Lung (tissue), 12 donors: ENCODE measurements around the gene PHACTR3. TPM values are rescaled to one million over a fixed set of nuclear protein-coding genes. Genes with fewer than 3 reads are reported as not detected.

Source experiments
- ATAC-seq: fragments of 200-7000 bp; cut with Tn5 transposase; one replicate; pipeline ENCODE4 v1.9.1; 2020; ENCODE audit warnings: moderate number of reproducible peaks; ENCODE audit not compliant: insufficient read depth, low FRiP score
- DNase-seq, 3 donors: peaks; one replicate each; pipeline ENCODE4 v3.0.0-alpha.2; 2013 to 2017
- H3K27ac ChIP-seq, 2 donors: one replicate each; pipeline ENCODE4 v1.5.1; 2013; ENCODE audit warnings: mild to moderate bottlenecking in 2 of 2, moderate library complexity in 2 of 2, control low read depth in 1 of 2, inconsistent platforms in 1 of 2, low read depth in 1 of 2, low read length in 1 of 2
- H3K27me3 ChIP-seq, 3 donors: one replicate each; pipeline ENCODE4 v1.5.1; 2013; ENCODE audit warnings: low read length in 2 of 3; ENCODE audit not compliant: control insufficient read depth in 3 of 3, insufficient read depth in 3 of 3
- H3K36me3 ChIP-seq, 4 donors: one replicate each; pipeline ENCODE4 v1.5.1; 2013; ENCODE audit warnings: low read length in 4 of 4, mild to moderate bottlenecking in 1 of 4, moderate library complexity in 1 of 4; ENCODE audit not compliant: control insufficient read depth in 4 of 4, insufficient read depth in 4 of 4
- H3K4me1 ChIP-seq, 5 donors: one replicate each; pipeline ENCODE4 v1.5.1; 2013; ENCODE audit warnings: low read length in 5 of 5, mild to moderate bottlenecking in 2 of 5, moderate library complexity in 1 of 5; ENCODE audit not compliant: control insufficient read depth in 5 of 5, insufficient read depth in 5 of 5
- H3K4me3 ChIP-seq: one replicate; pipeline ENCODE4 v1.5.1; 2013; ENCODE audit warnings: mild to moderate bottlenecking, control low read depth, moderate library complexity
- H3K9ac ChIP-seq, 2 donors: one replicate each; pipeline ENCODE4 v1.5.1; 2013; ENCODE audit warnings: low read length in 2 of 2, control low read depth in 1 of 2; ENCODE audit not compliant: insufficient read depth in 1 of 2
- H3K9me3 ChIP-seq, 4 donors: one replicate each; pipeline ENCODE4 v1.5.1; 2013; ENCODE audit warnings: low read length in 3 of 4, mild to moderate bottlenecking in 1 of 4, moderate library complexity in 1 of 4; ENCODE audit not compliant: control insufficient read depth in 4 of 4, insufficient read depth in 3 of 4
- CTCF ChIP-seq: IDR thresholded peaks from 2 replicates; pipeline ENCODE4 v1.5.1; 2012; ENCODE audit warnings: mild to moderate bottlenecking; ENCODE audit errors: control extremely low read depth, extremely low read depth
- WGBS, 2 donors: extraction: QIAGEN DNeasy Blood & Tissue Kit; methylation state at CpG; one replicate each; pipeline ENCODE4 v1.1.7; 2013; 5-methylcytosine and 5-hydroxymethylcytosine counted together
- polyA plus RNA-seq, 2 donors: library from polyadenylated mRNA; stranded (reverse); fragments of 200-250 nt; gene quantifications; one replicate each; pipeline ENCODE4 v1.2.1, GENCODE V29; 2013
- total RNA-seq, 2 donors: library from RNA; depleted of rRNA in 1 of 2; stranded (reverse); fragments of >200 nt in 1 of 2; gene quantifications; one replicate each; pipeline ENCODE4 v1.2.1, GENCODE V29; 2014 to 2021
- donor health status: control.
- donor health status: control.
- donor health status: Bipolar disorder and iron deficiency.
- donor health status: healthy.
- donor health status: DM: yes; HTN: yes; CAD: no.

Gene PHACTR3
- total and polyA plus RNA-seq, 4 donors: 3.8 to 12.0 (median 5.9) TPM

- 58 to 65% methylated on average over 5 of the region's 5 CpGs for WGBS, 2 donors
- ATAC-seq: no peak
- no peak for DNase-seq
- Histone ChIP-seq H3K27me3 (peaks cover 0 to 18% (median 8%) of the 10 kb centered on the region in 3 donors), H3K4me3 (no peak overlapping the region), H3K9ac (no peak overlapping the region), H3K9me3 (no peaks in the 10 kb centered on the region), H3K36me3 (no peaks in the 10 kb centered on the region), H3K27ac (no peak overlapping the region), H3K4me1 (no peaks in the 10 kb centered on the region)
- TF ChIP-seq CTCF: no peak
Observed at GRCh38 chr20:59696476-59696875, 92.1 kb downstream of the PHACTR3 start.

DNA sequence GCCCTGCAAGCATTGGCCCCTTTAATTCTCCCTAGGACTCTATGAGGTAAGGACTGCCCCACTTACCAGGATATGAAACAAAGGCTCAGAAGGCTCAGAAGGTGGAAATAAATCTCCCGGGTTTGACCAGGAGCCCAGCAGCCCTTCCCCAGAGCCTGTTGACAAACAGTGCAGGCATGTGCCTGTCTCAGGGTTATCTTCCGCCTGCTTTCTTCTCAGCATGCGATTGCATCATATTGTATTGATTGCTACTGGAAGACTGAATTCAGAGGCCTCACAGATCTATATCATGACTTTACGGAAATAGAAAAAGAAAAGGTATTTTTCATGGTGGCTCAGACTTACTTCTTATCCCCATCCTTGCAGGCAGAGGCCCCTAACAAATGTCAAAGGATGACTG, 92.7 kb downstream of the PHACTR3 start:
- Histone ChIP-seq H3K9me3 (no peaks in the 10 kb centered on the region), H3K27ac (no peak overlapping the region), H3K4me1 (no peaks in the 10 kb centered on the region), H3K36me3 (no peaks in the 10 kb centered on the region), H3K9ac (no peak overlapping the region), H3K27me3 (peaks cover 0 to 21% (median 5%) of the 10 kb centered on the region in 3 donors), H3K4me3 (no peak overlapping the region)
- 71 to 85% methylated on average over 4 of the region's 4 CpGs for WGBS, 2 donors
- no peak for TF ChIP-seq CTCF
- DNase-seq: no peak
- ATAC-seq: no peak

- Histone ChIP-seq H3K9me3 (no peaks in the 10 kb centered on the region), H3K9ac (no peak overlapping the region), H3K27ac (no peak overlapping the region), H3K36me3 (no peaks in the 10 kb centered on the region), H3K27me3 (peaks cover 0 to 25% (median 5%) of the 10 kb centered on the region in 3 donors), H3K4me1 (no peaks in the 10 kb centered on the region), H3K4me3 (no peak overlapping the region)
- ATAC-seq (no peak), DNase-seq (no peak)
- no peak for TF ChIP-seq CTCF
- WGBS, 2 donors: 68 to 76% methylated on average over 1 of the region's 1 CpG
Observed at GRCh38 chr20:59698598-59698997, 94.3 kb downstream of the PHACTR3 start.

DNA sequence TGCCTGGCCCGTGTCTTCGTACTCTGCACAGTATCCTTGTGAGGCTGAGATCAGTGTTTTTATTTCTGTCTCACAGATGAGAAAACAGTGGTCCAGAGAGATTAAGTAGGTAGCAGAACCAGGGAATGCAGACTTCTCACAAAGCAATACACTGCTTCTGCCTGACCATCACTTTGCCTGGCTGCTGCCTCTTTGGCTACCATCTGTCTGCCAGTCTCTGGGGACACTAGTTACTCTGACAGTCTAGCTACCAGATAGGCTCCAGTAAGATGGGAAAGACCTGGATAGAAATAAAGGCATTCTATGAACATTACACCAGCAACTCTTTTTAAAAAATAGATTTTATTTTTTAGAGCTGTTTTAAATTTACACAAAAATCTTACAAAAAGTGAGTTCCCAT, 96.9 kb downstream of the PHACTR3 start:
- Histone ChIP-seq H3K4me1 (peaks cover 0 to 6% (median 0%) of the 10 kb centered on the region in 5 donors), H3K27me3 (peaks cover 0 to 15% (median 5%) of the 10 kb centered on the region in 3 donors), H3K4me3 (no peak overlapping the region), H3K9me3 (no peaks in the 10 kb centered on the region), H3K36me3 (no peaks in the 10 kb centered on the region), H3K27ac (no peak overlapping the region), H3K9ac (no peak overlapping the region)
- WGBS, 2 donors: 79 to 85% methylated on average over 2 of the region's 2 CpGs
- TF ChIP-seq CTCF: no peak
- DNase-seq: no peak
- ATAC-seq: no peak
